ENCODE results near the gene IRX4. TPM values are rescaled to one million over a fixed set of nuclear protein-coding genes. Genes with fewer than 3 reads are reported as not detected.
"Not testable (repeated sequence)": the region's sequence is repeated elsewhere in the genome, so short reads cannot be mapped to it uniquely, and the experiment has no call there.

The IRX4 gene
- polyA plus RNA-seq, 1 donor, result 1.3 TPM

DNA sequence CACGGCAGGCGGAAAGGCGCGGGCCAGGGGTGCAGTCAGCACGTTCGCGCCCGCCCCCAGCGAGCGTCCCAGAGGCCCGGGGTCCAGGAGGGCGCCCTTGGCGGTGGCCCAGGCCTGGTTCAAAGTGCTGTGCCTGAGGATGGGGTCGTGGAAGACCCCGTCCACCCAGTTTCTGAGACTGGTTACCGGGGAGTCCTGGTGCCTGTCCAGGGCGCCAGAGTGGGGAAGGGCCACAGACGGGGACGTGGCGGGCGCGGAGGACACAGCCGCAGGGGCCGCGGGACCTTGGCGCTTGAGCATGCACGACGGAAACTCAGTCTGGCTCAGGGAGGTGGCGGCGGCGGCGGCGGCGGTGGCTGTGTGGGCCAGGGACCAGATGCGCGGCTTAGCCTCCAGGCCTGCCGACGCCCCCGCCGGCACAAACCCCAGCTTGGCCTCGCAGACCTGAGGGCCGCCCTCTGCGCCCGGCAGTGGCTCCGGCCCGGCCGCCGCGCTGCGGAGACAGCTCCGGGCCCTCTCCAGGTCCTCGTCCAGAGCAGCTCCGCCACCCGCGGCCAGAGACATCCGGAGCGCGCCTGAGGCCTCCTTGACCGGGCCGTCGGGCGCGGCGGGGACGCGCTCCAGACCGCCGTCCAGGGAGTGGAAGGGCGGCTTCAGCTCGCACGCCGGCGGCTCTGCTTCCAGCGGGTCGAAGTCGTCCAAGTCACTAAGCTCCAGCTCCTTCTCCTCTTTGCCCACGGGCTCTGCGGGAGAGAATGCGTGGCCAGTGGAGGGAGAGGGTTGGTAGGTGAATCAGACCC, 4.5 kb downstream of the IRX4 start:
- no peak for DNase-seq (ENCODE audit: low read depth)

- DNase-seq (ENCODE audit: low read depth), result no peak
Observed at GRCh38 chr5:1877103-1878049, 5.3 kb downstream of the IRX4 start.

GRCh38 chr5:1876660-1877064, 6.1 kb downstream of the IRX4 start:
- DNase-seq (ENCODE audit: low read depth), result no peak

DNA sequence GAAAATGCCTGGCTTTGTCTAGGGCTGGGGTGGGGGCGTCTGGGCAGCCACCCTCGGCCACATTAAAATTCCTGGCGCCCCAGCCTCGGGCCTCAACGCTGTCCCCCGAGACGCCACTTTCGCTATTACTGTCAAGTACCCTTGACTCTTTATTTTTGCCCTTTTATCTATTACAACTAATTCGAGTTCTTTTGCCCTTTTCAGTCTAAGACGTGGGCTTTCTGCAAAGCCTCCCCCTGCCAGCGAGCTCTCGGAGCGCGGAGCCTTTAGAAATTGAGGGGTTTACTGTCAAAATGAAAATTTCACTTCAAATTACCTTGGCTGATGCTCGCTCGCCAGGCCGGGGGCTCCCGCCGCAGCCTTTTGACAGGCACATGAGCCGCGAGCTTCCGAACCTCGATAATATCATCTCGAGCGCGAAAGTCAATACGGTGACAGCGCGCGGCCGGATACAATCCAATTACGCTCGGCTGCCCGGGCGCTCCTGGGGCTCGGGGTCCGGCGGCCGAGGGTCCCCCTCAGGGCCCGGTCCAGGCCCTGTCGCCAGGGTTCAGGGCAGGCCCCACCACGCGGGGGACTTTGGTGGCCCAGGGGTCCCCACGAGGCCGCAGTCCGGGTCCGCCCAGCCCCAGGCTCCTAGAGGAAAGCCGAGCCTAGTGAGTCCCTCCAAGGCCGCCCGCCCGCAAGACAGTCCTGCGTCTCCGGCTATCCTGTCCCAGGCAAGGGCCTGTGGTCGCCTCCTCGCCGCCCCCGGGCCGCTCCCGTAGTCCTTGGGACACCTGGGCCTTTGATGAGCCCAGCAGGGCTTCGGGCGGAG, 6.7 kb downstream of the IRX4 start:
- DNase-seq (ENCODE audit: low read depth), result no peak

DNA sequence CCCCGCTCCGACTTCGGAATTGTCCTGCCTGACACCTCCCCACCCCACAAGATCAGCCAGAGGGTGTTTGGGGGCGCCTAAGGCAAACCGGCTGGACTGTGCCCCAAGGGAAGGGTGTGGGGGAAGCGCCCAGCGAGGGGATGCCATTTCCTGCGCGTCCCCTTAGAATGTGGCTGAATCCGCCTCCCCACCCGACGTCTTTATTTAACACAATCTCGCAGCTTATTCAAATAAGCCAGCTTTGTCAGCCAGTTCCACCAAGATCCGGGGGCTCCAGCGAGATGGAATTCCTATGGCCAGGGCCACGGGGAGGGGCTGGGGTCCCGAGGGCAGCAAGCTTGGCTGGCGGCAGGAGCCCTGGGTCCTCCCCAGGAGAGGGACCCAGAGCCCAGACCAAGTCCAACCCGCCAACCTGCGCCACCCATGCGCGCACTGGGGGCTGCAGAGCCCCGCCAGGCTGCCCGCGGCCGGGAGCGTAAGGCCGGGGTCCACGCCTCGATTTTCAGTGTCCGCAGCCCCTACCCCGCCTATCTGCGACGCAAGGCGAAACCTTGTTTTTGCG, 7.4 kb downstream of the IRX4 start:
- no peak for DNase-seq (ENCODE audit: low read depth)

- no peak for DNase-seq (ENCODE audit: low read depth)
Observed at GRCh38 chr5:1874771-1875220, 7.9 kb downstream of the IRX4 start.

- DNase-seq (ENCODE audit: low read depth), result no peak
Observed at GRCh38 chr5:1874348-1874747, 8.4 kb downstream of the IRX4 start.

DNA sequence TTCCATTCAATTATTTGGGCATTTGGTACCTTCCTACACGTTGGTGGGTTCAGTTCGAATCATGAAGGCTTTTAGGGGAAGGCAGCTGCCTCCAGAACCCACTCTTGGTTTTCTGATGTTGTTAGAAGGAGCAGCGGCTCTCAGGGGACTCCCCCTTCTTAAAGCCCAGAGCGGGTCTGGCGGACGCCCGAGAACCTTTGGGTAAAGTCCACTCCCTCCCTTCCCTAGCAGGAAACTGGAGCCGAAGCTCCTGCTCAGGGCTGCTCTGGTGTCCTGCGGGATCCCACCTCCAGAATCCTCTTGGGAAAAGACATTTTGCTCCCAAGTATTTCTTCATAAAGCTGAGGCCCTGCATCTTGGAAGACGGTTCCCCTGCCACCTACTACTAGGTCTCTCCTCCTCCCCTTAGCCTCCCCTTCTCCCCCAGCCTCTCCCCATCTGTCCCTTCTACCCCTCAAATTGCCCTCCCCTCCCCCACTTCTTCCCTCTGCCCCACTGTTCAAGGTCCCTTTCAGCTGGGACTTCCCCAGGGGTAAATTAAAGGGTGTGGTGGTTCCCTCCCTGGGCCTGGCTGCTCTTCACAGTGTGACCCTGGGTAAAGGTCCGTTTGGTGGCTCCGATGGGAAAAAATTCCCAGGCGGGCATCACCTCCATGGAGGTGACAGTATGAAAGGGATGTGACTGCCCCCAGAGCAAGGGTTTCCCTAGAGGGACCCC, 9.3 kb downstream of the IRX4 start:
- no peak for DNase-seq (ENCODE audit: low read depth)

GRCh38 chr5:1871441-1871840, 11.3 kb downstream of the IRX4 start:
- DNase-seq (ENCODE audit: low read depth), result no peak

- not testable (repeated sequence) for DNase-seq (ENCODE audit: low read depth)
Observed at GRCh38 chr5:1870435-1871272, 12.1 kb downstream of the IRX4 start.

DNA sequence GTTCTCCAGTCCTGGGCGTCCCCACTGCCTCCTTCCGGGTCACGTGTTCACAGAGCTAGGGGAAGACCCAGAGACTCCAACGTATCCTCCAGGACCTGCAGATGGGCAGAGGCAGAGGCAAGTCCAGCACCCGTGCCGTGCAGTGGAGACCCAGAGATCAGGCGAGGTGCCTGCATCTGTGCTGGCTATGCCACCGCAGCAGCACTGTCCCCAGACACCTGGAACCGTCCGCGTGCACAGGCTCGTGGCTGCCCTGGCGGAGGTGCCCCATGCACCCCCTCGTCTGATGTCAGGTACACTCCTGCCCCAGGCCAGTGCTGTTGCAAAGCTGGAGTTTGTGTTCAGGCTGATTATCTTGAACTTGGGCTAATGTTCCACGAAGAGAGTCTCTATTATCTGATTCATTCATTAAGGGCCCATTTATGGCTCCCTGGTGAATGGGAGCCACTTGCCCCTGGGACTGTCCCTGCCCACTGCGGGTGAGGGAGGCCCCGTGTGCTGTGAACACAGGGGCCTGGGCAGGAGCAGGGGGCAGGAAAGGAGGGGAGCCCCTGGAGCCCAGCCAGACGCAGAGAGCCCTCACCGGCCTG, 13.7 kb downstream of the IRX4 start:
- DNase-seq (ENCODE audit: low read depth), result no peak

GRCh38 chr5:1867815-1868143, 14.9 kb downstream of the IRX4 start:
- DNase-seq (ENCODE audit: low read depth), result no peak

GRCh38 chr5:1867114-1867814, 15.5 kb downstream of the IRX4 start:
- no peak for DNase-seq (ENCODE audit: low read depth)

DNA sequence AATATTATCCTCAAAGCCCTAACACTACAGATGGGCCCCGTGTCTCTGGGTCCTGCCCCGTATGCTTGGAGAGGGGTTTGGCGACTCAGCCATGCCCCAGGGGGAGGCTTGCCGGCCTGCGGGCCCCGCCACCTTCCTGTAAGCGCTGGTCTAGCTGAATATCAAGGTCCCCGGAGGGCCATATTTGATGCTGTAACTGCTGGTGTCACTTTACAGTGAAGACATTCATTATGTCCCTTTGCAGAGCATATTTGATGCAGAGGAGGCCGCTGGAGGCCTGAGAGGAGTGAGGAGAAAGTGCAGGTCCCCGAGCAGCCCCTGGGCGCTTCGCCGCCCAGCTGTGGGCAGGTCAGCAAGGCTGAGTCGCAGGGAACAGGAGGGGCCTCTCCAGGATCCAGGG, 16.8 kb downstream of the IRX4 start:
- DNase-seq (ENCODE audit: low read depth), result no peak

DNA sequence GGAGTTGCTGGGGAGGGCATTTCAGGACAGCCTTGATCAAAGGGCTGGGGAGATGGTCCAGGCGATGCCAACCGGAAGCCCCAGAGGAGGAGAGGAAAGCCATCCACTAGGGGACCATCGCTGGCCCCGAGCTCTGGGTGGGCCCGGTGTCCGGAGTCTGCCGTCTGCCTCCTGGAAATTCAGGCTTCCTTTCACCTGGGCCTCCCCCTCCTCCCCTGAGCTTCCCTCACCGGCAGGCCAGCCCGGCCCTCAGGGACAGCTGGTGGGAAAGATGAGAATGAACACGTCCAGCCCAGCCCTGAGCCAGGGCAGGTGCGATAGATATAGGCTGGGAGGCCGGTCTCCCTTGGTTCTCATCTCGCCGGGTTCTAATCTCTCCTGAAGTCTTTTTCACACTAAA, 17.2 kb downstream of the IRX4 start:
- DNase-seq (ENCODE audit: low read depth), result no peak

DNA sequence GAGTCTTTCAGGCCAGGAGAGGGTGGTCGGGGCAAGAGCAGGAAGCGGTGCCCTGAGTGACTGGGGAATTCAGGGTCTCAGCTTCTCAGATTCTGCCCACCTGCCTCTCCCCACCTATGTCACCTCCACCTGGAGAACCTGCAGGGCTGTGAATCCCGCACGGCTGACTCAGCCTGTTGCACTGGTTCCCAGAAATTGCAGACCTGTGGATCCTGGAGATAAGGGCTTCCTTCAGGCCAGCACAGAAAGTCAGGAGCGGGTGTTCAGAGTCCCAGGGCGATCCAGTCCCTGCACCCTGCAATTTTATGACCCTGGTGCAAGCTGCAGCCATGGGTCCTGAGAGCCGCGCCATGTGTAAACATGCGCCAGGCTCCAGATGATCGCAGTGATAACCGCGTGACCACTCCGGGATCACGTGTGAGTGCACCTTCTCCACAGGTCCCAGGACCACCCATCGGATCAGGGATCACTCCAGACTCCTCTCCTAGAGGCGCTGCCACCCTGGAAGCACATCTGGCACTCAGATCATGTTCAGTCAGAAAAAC, 17.8 kb downstream of the IRX4 start:
- no peak for DNase-seq (ENCODE audit: low read depth)

- no peak for DNase-seq (ENCODE audit: low read depth)
Observed at GRCh38 chr5:1860949-1861348, 21.8 kb downstream of the IRX4 start.

DNA sequence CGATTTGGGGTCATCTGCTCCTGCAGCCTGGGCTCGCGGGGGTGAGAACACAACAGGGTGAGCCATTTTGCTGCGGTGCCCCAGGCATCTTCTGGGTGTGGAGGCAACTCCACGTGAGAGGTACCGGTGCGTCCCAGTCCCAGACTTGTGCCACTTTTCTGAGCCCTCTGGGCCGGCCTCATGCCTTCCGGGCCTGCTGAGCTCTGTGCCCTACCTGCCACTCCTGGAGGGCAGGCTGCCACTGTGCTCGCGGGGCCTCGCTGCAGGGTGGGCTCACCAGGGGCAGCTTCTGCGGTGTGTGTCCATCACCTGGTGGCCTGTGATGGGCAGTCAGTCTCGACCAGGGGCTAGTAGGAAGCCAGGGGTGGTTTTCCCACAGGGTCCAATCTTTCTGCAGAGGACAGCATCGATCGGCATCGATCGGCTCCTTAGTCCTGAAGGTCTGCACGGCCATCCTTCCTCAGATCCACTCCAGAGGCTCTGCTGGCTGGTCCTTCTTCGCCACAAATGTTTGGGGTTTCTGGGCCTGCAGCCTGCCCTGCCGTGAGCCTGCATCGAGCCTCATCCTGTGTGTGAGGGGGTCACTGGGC, 22.6 kb downstream of the IRX4 start:
- no peak for DNase-seq (ENCODE audit: low read depth)

Measured in forelimb muscle (tissue), 1 donor.